ENCODE measurements around the gene SFMBT1.
"Not testable (repeated sequence)": the region's sequence is repeated elsewhere in the genome, so short reads cannot be mapped to it uniquely, and the experiment has no call there.

The SFMBT1 gene

GRCh38 chr3:53072653-53073552 is 27.0 kb upstream of the SFMBT1 start:
- peak; percentile 88 for DNase-seq

GRCh38 chr3:53071882-53072431 is 26.1 kb upstream of the SFMBT1 start:
- DNase-seq: no peak

- no peak for DNase-seq
Measured at GRCh38 chr3:53069422-53070068, 23.7 kb upstream of the SFMBT1 start.

GRCh38 chr3:53068176-53068575 is 22.3 kb upstream of the SFMBT1 start:
- no peak for DNase-seq

- DNase-seq: no peak
Measured at GRCh38 chr3:53067567-53067966, 21.7 kb upstream of the SFMBT1 start.

- no peak for DNase-seq
Measured at GRCh38 chr3:53065841-53066480, 20.1 kb upstream of the SFMBT1 start.

GRCh38 chr3:53062905-53063304 is 17.0 kb upstream of the SFMBT1 start:
- no peak for DNase-seq

GRCh38 chr3:53056442-53056841 is 10.6 kb upstream of the SFMBT1 start:
- DNase-seq: no peak

GRCh38 chr3:53054233-53054632 is 8.4 kb upstream of the SFMBT1 start:
- not testable (repeated sequence) for DNase-seq

GRCh38 chr3:53051929-53052328 is 6.1 kb upstream of the SFMBT1 start:
- no peak for DNase-seq

- no peak for DNase-seq
Measured at GRCh38 chr3:53049987-53050386, 4.1 kb upstream of the SFMBT1 start.

- DNase-seq: peak; percentile 68
Measured at GRCh38 chr3:53046171-53047170, 598 bp upstream of the SFMBT1 start.

GRCh38 chr3:53044711-53045517 is 959 bp downstream of the SFMBT1 start:
- peak; percentile 73 for DNase-seq

- DNase-seq: no peak
Measured at GRCh38 chr3:53044371-53044710, 1.5 kb downstream of the SFMBT1 start.

GRCh38 chr3:53043738-53044137 is 2.1 kb downstream of the SFMBT1 start:
- DNase-seq: no peak

GRCh38 chr3:53042651-53043050 is 3.2 kb downstream of the SFMBT1 start:
- no peak for DNase-seq

GRCh38 chr3:53040351-53040820 is 5.5 kb downstream of the SFMBT1 start:
- peak; percentile 27 for DNase-seq

GRCh38 chr3:53039376-53039752 is 6.5 kb downstream of the SFMBT1 start:
- DNase-seq: no peak

GRCh38 chr3:53038679-53039375 is 7.0 kb downstream of the SFMBT1 start:
- DNase-seq: no peak

GRCh38 chr3:53035825-53036619 is 9.9 kb downstream of the SFMBT1 start:
- peak; percentile 22 for DNase-seq
